Endothelial cell of umbilical vein (primary cell): ENCODE results near the gene PGM2L1. TPM values are rescaled to one million over a fixed set of nuclear protein-coding genes. Genes with fewer than 3 reads are reported as not detected.

Experiments used
- BruUV-seq: library from RNA; stranded (reverse); fragments of 400-500 nt; replicated peaks from 2 replicates; lab custom pipeline; 2021; lab: Mats Ljungman, UMichigan
- CTCF ChIA-PET: fragments of 300-600, 350-600 bp; sonication (Branson Sonifier 250); formaldehyde crosslinking; loops from one replicate; lab custom pipeline; 2021; ENCODE audit warnings: antibody characterized with exemption, inconsistent platforms; lab: Charles Lee
- POLR2A ChIA-PET: fragments of 300-600, 350-600 bp; sonication (Branson Sonifier 250); formaldehyde crosslinking; loops from one replicate; lab custom pipeline; 2021; ENCODE audit warnings: antibody characterized with exemption, inconsistent platforms; lab: Charles Lee
- DNase-seq: peaks from one replicate; pipeline ENCODE4 v3.0.0-alpha.2; 2011; ENCODE audit warnings: low read depth, low spot score
- FAIRE-seq: peaks from 2 replicates; lab custom pipeline; 2011; peaks lifted over from hg19 to GRCh38; lab: Jason Lieb, UNC
- H2AFZ ChIP-seq: 2 replicates; pipeline ENCODE4 v1.6.0; 2012; ENCODE audit warnings: low read depth, low read length, control low read depth, inconsistent platforms
- H3K27ac ChIP-seq: 2 replicates; pipeline ENCODE4 v1.5.1; 2011; ENCODE audit warnings: low read depth, mild to moderate bottlenecking, control low read depth, low read length, moderate library complexity; ENCODE audit not compliant: insufficient read depth
- H3K27me3 ChIP-seq, 2 experiments: 2 replicates each; pipeline versions ENCODE4 v1.6.0 to v1.6.1; 2011; ENCODE audit warnings: low read length in 2 of 2, mixed read lengths in 1 of 2; ENCODE audit not compliant: control insufficient read depth in 2 of 2, insufficient read depth in 2 of 2
- H3K36me3 ChIP-seq, 2 experiments: 2 replicates in 1 of 2; 3 replicates in 1 of 2; pipeline ENCODE4 v1.5.1; 2011; ENCODE audit warnings: low read length in 2 of 2, mild to moderate bottlenecking in 1 of 2, moderate library complexity in 1 of 2; ENCODE audit not compliant: control insufficient read depth in 2 of 2, insufficient read depth in 2 of 2; ENCODE audit errors: extremely low read depth in 1 of 2
- H3K4me1 ChIP-seq: 3 replicates; pipeline ENCODE4 v1.5.1; 2011; ENCODE audit warnings: mild to moderate bottlenecking, low read length; ENCODE audit not compliant: control insufficient read depth, insufficient read depth; ENCODE audit errors: extremely low read depth
- H3K4me2 ChIP-seq: 2 replicates; pipeline ENCODE4 v1.6.1; 2011; ENCODE audit warnings: low read length, control low read depth, mixed read lengths; ENCODE audit not compliant: insufficient read depth
- H3K4me3 ChIP-seq, 3 experiments: fragments of 200-600 bp in 1 of 3; sonication (generic), shearing (Covaris generic) in 1 of 3; replicated peaks in 1 of 3; 2 replicates each; pipeline ENCODE4 v1.5.1; 2011 to 2016; ENCODE audit warnings: control low read depth in 3 of 3, low read length in 3 of 3, mild to moderate bottlenecking in 2 of 3, inconsistent platforms in 1 of 3, low read depth in 1 of 3, moderate library complexity in 1 of 3; ENCODE audit not compliant: insufficient read depth in 1 of 3
- H3K79me2 ChIP-seq: 2 replicates; pipeline ENCODE4 v1.6.0; 2012; ENCODE audit warnings: low read length, inconsistent platforms; ENCODE audit not compliant: control insufficient read depth, insufficient read depth
- H3K9ac ChIP-seq: replicated peaks from 2 replicates; pipeline ENCODE3; 2011; ENCODE audit warnings: low read length, control low read depth; ENCODE audit not compliant: insufficient read depth; ENCODE audit errors: extremely low read depth
- H3K9me1 ChIP-seq: replicated peaks from 3 replicates; pipeline ENCODE4 v1.6.0; 2011; ENCODE audit warnings: mild to moderate bottlenecking, low read length; ENCODE audit not compliant: control insufficient read depth, insufficient read depth; ENCODE audit errors: extremely low read depth
- H3K9me3 ChIP-seq: replicated peaks from 2 replicates; pipeline ENCODE4 v1.5.1; 2012; ENCODE audit warnings: low read length, inconsistent platforms; ENCODE audit not compliant: control insufficient read depth, insufficient read depth
- H4K20me1 ChIP-seq: replicated peaks from 2 replicates; pipeline ENCODE3; 2011; ENCODE audit warnings: mild to moderate bottlenecking, low read length; ENCODE audit not compliant: control insufficient read depth, insufficient read depth; ENCODE audit errors: extremely low read depth
- EZH2 ChIP-seq: IDR thresholded peaks from 2 replicates; pipeline ENCODE4 v1.6.1; 2012; ENCODE audit warnings: borderline replicate concordance, low read depth, mild to moderate bottlenecking, moderate library complexity, low read length, inconsistent platforms; ENCODE audit not compliant: severe bottlenecking
- FOS ChIP-seq: IDR thresholded peaks from 2 replicates; pipeline ENCODE4 v1.6.1; 2011; ENCODE audit warnings: mild to moderate bottlenecking, low read length, moderate library complexity, borderline replicate concordance; ENCODE audit not compliant: insufficient read depth
- GATA2 ChIP-seq: IDR thresholded peaks from 2 replicates; pipeline ENCODE4 v1.7.0; 2011; ENCODE audit warnings: low read depth, mild to moderate bottlenecking, moderate library complexity, mixed read lengths, low read length; ENCODE audit not compliant: insufficient read length, insufficient read depth
- JUN ChIP-seq: IDR thresholded peaks from 2 replicates; pipeline ENCODE4 v1.6.1; 2011; ENCODE audit warnings: borderline replicate concordance, low read depth; ENCODE audit not compliant: insufficient read length, insufficient read depth
- MYC ChIP-seq: IDR thresholded peaks from one replicate; pipeline ENCODE4 v1.6.1; 2011; ENCODE audit warnings: mild to moderate bottlenecking, low read depth, low read length
- POLR2AphosphoS5 ChIP-seq: IDR thresholded peaks from 2 replicates; pipeline ENCODE4 v1.6.1; 2012; ENCODE audit warnings: low read depth, mild to moderate bottlenecking, control low read depth, low read length, moderate library complexity; ENCODE audit not compliant: insufficient read depth
- dilution Hi-C: fragments of 300-500 bp; cut with MboI; formaldehyde crosslinking; loops from one replicate; pipeline ENCODE4 v1.15.0; 2019; ENCODE audit warnings: low sequenced_read_pairs; ENCODE audit not compliant: extremely low pct_ligation_motif_present
- intact Hi-C: fragments of 100-400 bp; cut with micrococcal nuclease; formaldehyde crosslinking; loops from one replicate; pipeline ENCODE4 v1.10.0; 2022
- polyA plus RNA-seq, 4 experiments: library from polyadenylated mRNA; depleted of rRNA in 3 of 4; stranded (reverse) in 3 of 4; unstranded in 1 of 4; fragments of >200 nt; gene quantifications; 2 replicates each; pipeline versions ENCODE4 v1.2.1 to v1.2.3, GENCODE V29; 2011 to 2012; ENCODE audit warnings: missing spikeins in 1 of 4
- total RNA-seq: library from RNA; stranded (reverse); gene quantifications from 2 replicates; pipeline ENCODE4 v1.2.3, GENCODE V29; 2021
- TF ChIP-seq, protein P1 (sequence below), 2 donors: IDR thresholded peaks; 1 replicate in 1 of 2; 2 replicates in 1 of 2; pipeline ENCODE4 v1.5.1; 2011; ENCODE audit warnings: low read length in 2 of 2, mild to moderate bottlenecking in 2 of 2, moderate library complexity in 2 of 2, control low read depth in 1 of 2, inconsistent platforms in 1 of 2, low read depth in 1 of 2; ENCODE audit not compliant: insufficient read depth in 1 of 2; ENCODE audit errors: extremely low read depth in 1 of 2

Gene PGM2L1
- total and polyA plus RNA-seq, 2 donors (not counting 3 experiments of a cell fraction or from before 2014, with no cell fraction given), result 7.9 to 31.4 TPM

DNA sequence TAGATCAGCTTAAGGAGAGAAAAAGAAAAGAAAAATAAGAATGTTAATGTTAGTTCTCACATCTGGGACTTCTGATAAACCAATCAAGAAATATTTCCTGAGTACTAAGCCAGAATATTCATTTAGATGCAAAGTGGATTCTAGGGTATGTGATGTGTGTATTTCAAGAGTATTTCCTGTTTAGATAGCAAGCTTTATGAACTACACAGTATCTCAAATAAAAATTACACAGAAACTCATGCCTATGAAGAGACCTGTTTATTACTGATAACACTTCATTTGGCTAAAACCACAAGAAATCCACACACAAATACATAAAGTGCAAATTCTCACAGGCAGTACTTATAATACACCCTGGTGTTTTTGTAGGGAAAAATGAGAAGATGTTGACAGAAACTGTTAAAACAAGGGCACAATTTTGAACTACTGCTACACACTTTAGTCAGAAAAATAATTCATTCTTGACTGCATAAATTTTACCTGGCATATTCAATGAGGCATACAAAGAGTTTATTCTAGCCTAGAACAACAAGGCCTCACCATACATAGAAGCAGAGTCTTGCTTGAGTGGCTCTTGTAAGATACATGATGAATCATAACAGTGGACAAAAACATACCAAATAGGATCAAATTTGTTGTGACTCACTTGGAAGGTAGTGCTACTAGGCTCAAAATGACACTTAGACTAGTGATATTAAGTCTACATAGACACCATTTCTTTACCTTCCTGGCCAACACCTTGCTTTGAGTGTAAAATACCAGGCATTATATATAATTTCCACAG is 68.0 kb downstream of the PGM2L1 start:
- no peak overlapping the region for H3K4me3 ChIP-seq
- BruUV-seq, result no TSS peak
- dilution Hi-C loops, result no loop called here
- H3K79me2 ChIP-seq, result no peaks in the 10 kb centered on the region
- H3K4me2 ChIP-seq, result peak overlapping the region; percentile 72
- intact Hi-C loops, result loop anchor here (1.0 kb wide), 1 partner anchor 8 kb away; no protein-coding TSS in a partner anchor
- peak overlapping the region; percentile 70 for H3K27ac ChIP-seq
- no peaks in the 10 kb centered on the region for H3K27me3 ChIP-seq
- no peak overlapping the region for H2AFZ ChIP-seq
- peak; percentile 42 for FAIRE-seq
- H3K9me3 ChIP-seq, result no peaks in the 10 kb centered on the region
- CTCF ChIA-PET, result interaction anchor here (0.8 to 1.6 kb wide), 9 partner anchors 8 to 123 kb away, joined by 3 to 6 read pairs (median 4); no protein-coding TSS in a partner anchor
- H3K4me1 ChIP-seq, result peaks cover 63% of the 10 kb centered on the region
- no peaks in the 10 kb centered on the region for H3K9me1 ChIP-seq
- peak; percentile 87 for DNase-seq
- peaks cover 0 to 2% of the 10 kb centered on the region in 2 experiments for H3K36me3 ChIP-seq
- H4K20me1 ChIP-seq, result no peaks in the 10 kb centered on the region
- POLR2A ChIA-PET, result interaction anchor here (1.0 kb wide), 1 partner anchor 11 kb away, joined by 3 read pairs; no protein-coding TSS in a partner anchor
- TF ChIP-seq JUN, result peak; percentile 53
- TF ChIP-seq GATA2, result peak; percentile 9
- TF ChIP-seq, protein P1, sequence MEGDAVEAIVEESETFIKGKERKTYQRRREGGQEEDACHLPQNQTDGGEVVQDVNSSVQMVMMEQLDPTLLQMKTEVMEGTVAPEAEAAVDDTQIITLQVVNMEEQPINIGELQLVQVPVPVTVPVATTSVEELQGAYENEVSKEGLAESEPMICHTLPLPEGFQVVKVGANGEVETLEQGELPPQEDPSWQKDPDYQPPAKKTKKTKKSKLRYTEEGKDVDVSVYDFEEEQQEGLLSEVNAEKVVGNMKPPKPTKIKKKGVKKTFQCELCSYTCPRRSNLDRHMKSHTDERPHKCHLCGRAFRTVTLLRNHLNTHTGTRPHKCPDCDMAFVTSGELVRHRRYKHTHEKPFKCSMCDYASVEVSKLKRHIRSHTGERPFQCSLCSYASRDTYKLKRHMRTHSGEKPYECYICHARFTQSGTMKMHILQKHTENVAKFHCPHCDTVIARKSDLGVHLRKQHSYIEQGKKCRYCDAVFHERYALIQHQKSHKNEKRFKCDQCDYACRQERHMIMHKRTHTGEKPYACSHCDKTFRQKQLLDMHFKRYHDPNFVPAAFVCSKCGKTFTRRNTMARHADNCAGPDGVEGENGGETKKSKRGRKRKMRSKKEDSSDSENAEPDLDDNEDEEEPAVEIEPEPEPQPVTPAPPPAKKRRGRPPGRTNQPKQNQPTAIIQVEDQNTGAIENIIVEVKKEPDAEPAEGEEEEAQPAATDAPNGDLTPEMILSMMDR (IDR thresholded peaks at IDR 0.05; ENCODE audit: extremely low read depth in 1 of 2, insufficient read depth in 1 of 2, low read depth in 1 of 2, low read length in 2 of 2), result no peak
- TF ChIP-seq EZH2, result no peak
- TF ChIP-seq FOS, result peak; percentile 87
- no peak for TF ChIP-seq POLR2AphosphoS5
- no peak for TF ChIP-seq MYC
- peak overlapping the region; percentile 27 for H3K9ac ChIP-seq
